HG02763 (cell line): ENCODE results near the gene FHIT.

Source experiments
- ATAC-seq: cut with Tn5 transposase; IDR thresholded peaks from one replicate; pipeline ENCODE4 v1.9.1; 2021; ENCODE audit warnings: mild to moderate bottlenecking, moderate library complexity; ENCODE audit not compliant: unreplicated experiment

The FHIT gene

GRCh38 chr3:60781935-60782334 is 469.3 kb downstream of the FHIT start:
- ATAC-seq: no peak

- ATAC-seq: no peak
Measured at GRCh38 chr3:60779637-60780036, 471.6 kb downstream of the FHIT start.

GRCh38 chr3:60775985-60776384 is 475.3 kb downstream of the FHIT start:
- ATAC-seq: no peak

GRCh38 chr3:60774617-60775016 is 476.6 kb downstream of the FHIT start:
- no peak for ATAC-seq

GRCh38 chr3:60772584-60772983 is 478.7 kb downstream of the FHIT start:
- no peak for ATAC-seq

- ATAC-seq: no peak
Measured at GRCh38 chr3:60771766-60772165, 479.5 kb downstream of the FHIT start.

- ATAC-seq: no peak
Measured at GRCh38 chr3:60770532-60770931, 480.7 kb downstream of the FHIT start.

- no peak for ATAC-seq
Measured at GRCh38 chr3:60767536-60767935, 483.7 kb downstream of the FHIT start.

GRCh38 chr3:60765776-60766175 is 485.5 kb downstream of the FHIT start:
- no peak for ATAC-seq

- no peak for ATAC-seq
Measured at GRCh38 chr3:60764870-60765269, 486.4 kb downstream of the FHIT start.

GRCh38 chr3:60760145-60760544 is 491.1 kb downstream of the FHIT start:
- ATAC-seq: no peak

- no peak for ATAC-seq
Measured at GRCh38 chr3:60759439-60759838, 491.8 kb downstream of the FHIT start.

- ATAC-seq: no peak
Measured at GRCh38 chr3:60758831-60759230, 492.4 kb downstream of the FHIT start.

- no peak for ATAC-seq
Measured at GRCh38 chr3:60758171-60758570, 493.1 kb downstream of the FHIT start.

GRCh38 chr3:60757724-60758123 is 493.5 kb downstream of the FHIT start:
- no peak for ATAC-seq

GRCh38 chr3:60756241-60757030 is 494.8 kb downstream of the FHIT start:
- no peak for ATAC-seq

- no peak for ATAC-seq
Measured at GRCh38 chr3:60755094-60755493, 496.2 kb downstream of the FHIT start.

GRCh38 chr3:60754617-60755016 is 496.6 kb downstream of the FHIT start:
- no peak for ATAC-seq

GRCh38 chr3:60752809-60753208 is 498.4 kb downstream of the FHIT start:
- no peak for ATAC-seq

GRCh38 chr3:60746695-60747416 is 504.4 kb downstream of the FHIT start:
- ATAC-seq: no peak

- no peak for ATAC-seq
Measured at GRCh38 chr3:60746043-60746638, 505.1 kb downstream of the FHIT start.

GRCh38 chr3:60743631-60744164 is 507.6 kb downstream of the FHIT start:
- ATAC-seq: no peak
